Measurements from ENCODE around the gene DENND6B. TPM values are rescaled to one million over a fixed set of nuclear protein-coding genes. Genes with fewer than 3 reads are reported as not detected.
"Not testable (repeated sequence)": the region's sequence is repeated elsewhere in the genome, so short reads cannot be mapped to it uniquely, and the experiment has no call there.

The DENND6B gene
- total RNA-seq, 1 experiment from 2014 or later: 14.3 TPM

- no TSS peak for BruUV-seq (replicated peaks)
- intact Hi-C loops (cut with micrococcal nuclease; ENCODE audit: unreplicated experiment): no loop called here
- Histone ChIP-seq H3K27ac (no peak overlapping the region), H3K4me1 (replicated peaks; ENCODE audit: insufficient read depth) (peaks cover 22% of the 10 kb centered on the region), H3F3A (ENCODE audit: insufficient read depth, low read depth) (peaks cover 17% of the 10 kb centered on the region; the same call in 1 of the 2 replicates), H3K27me3 (ENCODE audit: insufficient read depth, low read depth) (no peaks in the 10 kb centered on the region), H3K79me2 (ENCODE audit: low read depth) (peaks cover 11% of the 10 kb centered on the region), H3K9me3 (ENCODE audit: insufficient read depth, low read depth) (no peaks in the 10 kb centered on the region), H3K4me2 (no peak overlapping the region), H3K4me3 (no peak overlapping the region), H3K9me2 (ENCODE audit: insufficient read depth) (no peaks in the 10 kb centered on the region), H3K36me3 (ENCODE audit: low read depth) (no peaks in the 10 kb centered on the region), H4K20me1 (ENCODE audit: insufficient read depth) (peaks cover 3% of the 10 kb centered on the region; the same call in 1 of the 2 replicates), H2AFZ (no peak overlapping the region)
- TF ChIP-seq EZH2 (IDR thresholded peaks at IDR 0.05; ENCODE audit: low read depth): no peak
- ChIA-PET POLR2A (ENCODE audit: unreplicated experiment) (no interaction called here), CTCF (no interaction called here)
- DNase-seq: no peak
These were observed 2.9 kb downstream of the DENND6B start for GRCh38 chr22:50323900-50324299.

- H3K79me2 ChIP-seq (ENCODE audit: low read depth); CTCF ChIA-PET: not testable (repeated sequence)
- POLR2A ChIA-PET (ENCODE audit: unreplicated experiment): interaction anchor here (0.7 kb wide), 1 partner anchor 9 kb away, joined by 6 read pairs; no protein-coding TSS in a partner anchor
These were observed 4.3 kb downstream of the DENND6B start for GRCh38 chr22:50322382-50323104.

GRCh38 chr22:50320671-50321325 lies 6.0 kb downstream of the DENND6B start:
- no peak overlapping the region for H3K4me3 ChIP-seq
- no peak overlapping the region for H2AFZ ChIP-seq
- H3K9me3 ChIP-seq (ENCODE audit: insufficient read depth, low read depth): no peaks in the 10 kb centered on the region
- H3K27ac ChIP-seq: no peak overlapping the region
- H3K36me3 ChIP-seq (ENCODE audit: low read depth): no peaks in the 10 kb centered on the region
- H3K79me2 ChIP-seq (ENCODE audit: low read depth): no peaks in the 10 kb centered on the region
- no peak for TF ChIP-seq EZH2 (IDR thresholded peaks at IDR 0.05; ENCODE audit: low read depth)
- TF ChIP-seq CTCF (conservative IDR thresholded peaks at IDR 0.05): no peak
- no peak for DNase-seq
- peaks cover 13% of the 10 kb centered on the region for H3K4me1 ChIP-seq (replicated peaks; ENCODE audit: insufficient read depth)
- no peaks in the 10 kb centered on the region for H3K27me3 ChIP-seq (ENCODE audit: insufficient read depth, low read depth)
- H4K20me1 ChIP-seq (ENCODE audit: insufficient read depth): peaks cover 3% of the 10 kb centered on the region; the same call in 1 of the 2 replicates
- peaks cover 20% of the 10 kb centered on the region; the same call in 1 of the 2 replicates for H3F3A ChIP-seq (ENCODE audit: insufficient read depth, low read depth)
- ChIA-PET CTCF (no interaction called here), POLR2A (ENCODE audit: unreplicated experiment) (interaction anchor here (0.6 kb wide), 1 partner anchor 486 kb away, joined by 7 read pairs; no protein-coding TSS in a partner anchor)
- no peaks in the 10 kb centered on the region for H3K9me2 ChIP-seq (ENCODE audit: insufficient read depth)
- no TSS peak for BruUV-seq (replicated peaks)
- intact Hi-C loops (cut with micrococcal nuclease; ENCODE audit: unreplicated experiment): no loop called here
- H3K4me2 ChIP-seq: no peak overlapping the region

More at GRCh38 chr22:50322382-50323104, 4.3 kb downstream of the DENND6B start:
- H4K20me1 ChIP-seq (ENCODE audit: insufficient read depth); BruUV-seq (replicated peaks); H3K4me3 ChIP-seq; H3K27ac ChIP-seq; H3K9me3 ChIP-seq (ENCODE audit: insufficient read depth, low read depth); H3K36me3 ChIP-seq (ENCODE audit: low read depth); H3K4me2 ChIP-seq; H3K9me2 ChIP-seq (ENCODE audit: insufficient read depth); intact Hi-C loops (cut with micrococcal nuclease; ENCODE audit: unreplicated experiment); H2AFZ ChIP-seq; H3K27me3 ChIP-seq (ENCODE audit: insufficient read depth, low read depth); H3F3A ChIP-seq (ENCODE audit: insufficient read depth, low read depth): not testable (repeated sequence)
- DNase-seq: peak in 1 of 2 experiments; percentile 37
- H3K4me1 ChIP-seq (replicated peaks; ENCODE audit: insufficient read depth): peaks cover 15% of the 10 kb centered on the region

- H4K20me1 ChIP-seq (ENCODE audit: insufficient read depth): peaks cover 3% of the 10 kb centered on the region; the same call in 1 of the 2 replicates
- no peak for TF ChIP-seq EZH2 (IDR thresholded peaks at IDR 0.05; ENCODE audit: low read depth)
- no peak for TF ChIP-seq CTCF (conservative IDR thresholded peaks at IDR 0.05)
These were observed 6.7 kb downstream of the DENND6B start for GRCh38 chr22:50320116-50320515.

More at GRCh38 chr22:50320116-50320515, 6.7 kb downstream of the DENND6B start:
- BruUV-seq (replicated peaks): no TSS peak
- intact Hi-C loops (cut with micrococcal nuclease; ENCODE audit: unreplicated experiment): no loop called here
- Histone ChIP-seq H3K27ac (no peak overlapping the region), H3K27me3 (ENCODE audit: insufficient read depth, low read depth) (no peaks in the 10 kb centered on the region), H3K4me3 (no peak overlapping the region), H3K4me1 (replicated peaks; ENCODE audit: insufficient read depth) (peaks cover 9% of the 10 kb centered on the region), H3K36me3 (ENCODE audit: low read depth) (no peaks in the 10 kb centered on the region), H3K9me2 (ENCODE audit: insufficient read depth) (no peaks in the 10 kb centered on the region), H3K9me3 (ENCODE audit: insufficient read depth, low read depth) (no peaks in the 10 kb centered on the region), H3K4me2 (no peak overlapping the region), H3K79me2 (ENCODE audit: low read depth) (no peaks in the 10 kb centered on the region), H3F3A (ENCODE audit: insufficient read depth, low read depth) (peaks cover 21% of the 10 kb centered on the region; the same call in 1 of the 2 replicates), H2AFZ (no peak overlapping the region)
- CTCF ChIA-PET: no interaction called here
- DNase-seq: no peak
- POLR2A ChIA-PET (ENCODE audit: unreplicated experiment): no interaction called here
